ENCODE measurements around the gene PLD1. TPM values are rescaled to one million over a fixed set of nuclear protein-coding genes. Genes with fewer than 3 reads are reported as not detected.
A peak's percentile ranks its signal among the peaks of the same experiment; 100 is the strongest.

PLD1 gene
- polyA plus RNA-seq, 1 donor: 87.6 TPM

DNA sequence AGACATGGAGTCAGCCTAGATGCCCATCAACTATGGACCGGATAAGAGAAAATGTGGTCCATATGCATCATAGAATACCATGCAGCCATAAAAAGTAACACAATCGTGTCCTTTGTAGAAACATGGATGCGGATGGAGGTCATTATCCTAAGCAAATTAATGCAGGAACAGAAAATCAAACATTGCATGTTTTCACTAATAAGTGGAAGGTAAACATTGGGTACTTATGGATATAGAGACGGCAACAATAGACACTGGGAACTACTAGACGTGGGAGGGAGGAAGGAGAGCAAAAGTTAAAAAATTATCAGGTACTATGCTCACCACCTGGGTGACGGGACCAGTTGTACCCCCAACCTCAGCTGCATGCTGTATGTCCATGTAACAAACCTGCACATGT, 2.5 kb downstream of the PLD1 start:
- H3K27me3 ChIP-seq (ENCODE audit: control insufficient read depth, insufficient read depth, low read length): no peaks in the 10 kb centered on the region
- H3K9me3 ChIP-seq (ENCODE audit: control insufficient read depth, low read depth, low read length): peaks cover 5% of the 10 kb centered on the region
- WGBS (ENCODE audit: insufficient coverage, low lambda C conversion rate): 91% methylated on average over 4 of the region's 6 CpGs
- no peaks in the 10 kb centered on the region for H3K36me3 ChIP-seq (ENCODE audit: control insufficient read depth, insufficient read depth, low read length)
- peaks cover 7% of the 10 kb centered on the region for H3K4me1 ChIP-seq (ENCODE audit: control insufficient read depth, insufficient read depth, low read length)
- no peak overlapping the region for H3K4me3 ChIP-seq (ENCODE audit: low read length)
- H3K27ac ChIP-seq (ENCODE audit: low read length): no peak overlapping the region
- DNase-seq: no peak

- Histone ChIP-seq H3K4me1 (ENCODE audit: control insufficient read depth, insufficient read depth, low read length) (peaks cover 7% of the 10 kb centered on the region), H3K9me3 (ENCODE audit: control insufficient read depth, low read depth, low read length) (peaks cover 5% of the 10 kb centered on the region), H3K27me3 (ENCODE audit: control insufficient read depth, insufficient read depth, low read length) (no peaks in the 10 kb centered on the region), H3K36me3 (ENCODE audit: control insufficient read depth, insufficient read depth, low read length) (no peaks in the 10 kb centered on the region), H3K27ac (ENCODE audit: low read length) (no peak overlapping the region), H3K4me3 (ENCODE audit: low read length) (no peak overlapping the region)
- DNase-seq: no peak
- 100% methylated on average over 2 of the region's 7 CpGs for WGBS (ENCODE audit: insufficient coverage, low lambda C conversion rate)
Measured at GRCh38 chr3:171807129-171807675, 3.1 kb downstream of the PLD1 start.

GRCh38 chr3:171806200-171807128, 3.8 kb downstream of the PLD1 start:
- no peaks in the 10 kb centered on the region for H3K36me3 ChIP-seq (ENCODE audit: control insufficient read depth, insufficient read depth, low read length)
- peak in 1 of 2 donors; percentile 48 for DNase-seq

DNA sequence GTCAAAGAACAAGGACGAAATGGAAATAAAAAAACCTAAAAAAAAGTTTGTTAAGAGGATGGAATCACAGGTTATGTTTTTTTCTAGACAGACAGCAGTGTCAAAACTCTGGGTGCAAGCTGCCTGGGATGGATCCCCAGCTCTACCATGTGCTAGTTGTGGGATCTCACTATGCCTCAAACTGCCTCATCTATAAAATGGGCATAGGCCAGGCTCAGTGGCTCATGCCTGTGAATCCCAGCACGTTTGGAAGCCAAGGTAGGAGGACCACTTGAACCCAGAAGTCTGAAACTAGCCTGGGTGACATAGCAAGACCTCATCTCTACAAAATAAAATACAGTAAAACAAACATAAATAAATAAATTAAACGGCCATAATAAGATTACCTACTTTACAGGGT, 4.6 kb downstream of the PLD1 start:
- Histone ChIP-seq H3K27ac (ENCODE audit: low read length) (no peak overlapping the region), H3K4me3 (ENCODE audit: low read length) (no peak overlapping the region), H3K4me1 (ENCODE audit: control insufficient read depth, insufficient read depth, low read length) (no peaks in the 10 kb centered on the region), H3K9me3 (ENCODE audit: control insufficient read depth, low read depth, low read length) (peaks cover 5% of the 10 kb centered on the region), H3K27me3 (ENCODE audit: control insufficient read depth, insufficient read depth, low read length) (no peaks in the 10 kb centered on the region), H3K36me3 (ENCODE audit: control insufficient read depth, insufficient read depth, low read length) (no peaks in the 10 kb centered on the region)
- no peak for DNase-seq
- WGBS (ENCODE audit: insufficient coverage, low lambda C conversion rate): 67% methylated on average over 2 of the region's 3 CpGs

More at GRCh38 chr3:171806200-171807128, 3.8 kb downstream of the PLD1 start:
- no peak overlapping the region for H3K27ac ChIP-seq (ENCODE audit: low read length)
- 80% methylated on average over 1 of the region's 5 CpGs for whole genome bisulfite sequencing (ENCODE audit: insufficient coverage, low lambda C conversion rate)
- peaks cover 7% of the 10 kb centered on the region for H3K4me1 ChIP-seq (ENCODE audit: control insufficient read depth, insufficient read depth, low read length)
- no peak overlapping the region for H3K4me3 ChIP-seq (ENCODE audit: low read length)
- H3K9me3 ChIP-seq (ENCODE audit: control insufficient read depth, low read depth, low read length): peaks cover 5% of the 10 kb centered on the region
- H3K27me3 ChIP-seq (ENCODE audit: control insufficient read depth, insufficient read depth, low read length): no peaks in the 10 kb centered on the region

DNA sequence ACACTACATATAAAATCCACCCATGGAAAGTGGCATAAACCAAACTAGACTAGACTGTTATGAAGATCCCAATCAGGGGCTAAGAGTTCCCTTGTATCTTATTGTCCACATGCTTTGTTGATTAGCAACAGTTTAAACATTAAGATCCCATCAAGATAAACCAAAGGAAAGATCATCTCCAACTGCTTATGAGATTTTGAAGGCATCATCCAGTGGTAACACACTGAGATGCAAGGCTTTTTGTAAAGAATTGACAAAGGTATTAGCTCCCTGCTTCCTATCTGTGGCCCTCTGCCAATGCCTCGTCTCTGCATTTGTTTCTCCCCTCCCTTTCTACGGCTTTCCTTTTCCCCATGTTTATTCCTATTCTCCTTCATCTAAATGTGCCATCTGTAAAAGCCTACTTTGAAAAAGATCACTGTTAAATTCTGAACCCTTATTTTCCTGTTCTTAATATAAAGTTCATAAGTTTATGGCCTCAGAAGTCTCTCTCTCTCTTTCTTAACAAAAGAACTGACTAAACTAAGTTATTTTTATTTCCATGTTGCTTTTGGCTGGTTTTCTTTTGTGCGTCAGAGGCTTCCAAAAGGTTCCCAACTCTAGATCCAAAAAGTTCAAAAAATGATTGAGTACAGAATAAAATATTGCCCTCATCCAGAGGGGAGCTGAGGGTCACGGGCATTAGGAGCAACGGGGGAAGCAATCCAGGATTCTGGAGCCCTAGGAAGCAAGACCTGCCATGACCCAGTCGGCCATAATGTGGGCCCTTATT, 5.5 kb downstream of the PLD1 start:
- no peaks in the 10 kb centered on the region for H3K4me1 ChIP-seq (ENCODE audit: control insufficient read depth, insufficient read depth, low read length)
- 56% methylated on average over 2 of the region's 6 CpGs for WGBS (ENCODE audit: insufficient coverage, low lambda C conversion rate)
- no peak overlapping the region for H3K27ac ChIP-seq (ENCODE audit: low read length)

GRCh38 chr3:171803044-171803443, 7.2 kb downstream of the PLD1 start:
- H3K9me3 ChIP-seq (ENCODE audit: control insufficient read depth, low read depth, low read length): no peaks in the 10 kb centered on the region
- H3K27me3 ChIP-seq (ENCODE audit: control insufficient read depth, insufficient read depth, low read length): no peaks in the 10 kb centered on the region
- no peaks in the 10 kb centered on the region for H3K36me3 ChIP-seq (ENCODE audit: control insufficient read depth, insufficient read depth, low read length)
- H3K4me3 ChIP-seq (ENCODE audit: low read length): no peak overlapping the region
- H3K4me1 ChIP-seq (ENCODE audit: control insufficient read depth, insufficient read depth, low read length): no peaks in the 10 kb centered on the region
- 100% methylated on average over 2 of the region's 4 CpGs for WGBS (ENCODE audit: insufficient coverage, low lambda C conversion rate)
- DNase-seq: no peak
- no peak overlapping the region for H3K27ac ChIP-seq (ENCODE audit: low read length)

More for the DNA sequence above, 5.5 kb downstream of the PLD1 start:
- H3K9me3 ChIP-seq (ENCODE audit: control insufficient read depth, low read depth, low read length): peaks cover under 1% of the 10 kb centered on the region
- no peaks in the 10 kb centered on the region for H3K36me3 ChIP-seq (ENCODE audit: control insufficient read depth, insufficient read depth, low read length)
- no peak overlapping the region for H3K4me3 ChIP-seq (ENCODE audit: low read length)
- no peak for DNase-seq
- H3K27me3 ChIP-seq (ENCODE audit: control insufficient read depth, insufficient read depth, low read length): no peaks in the 10 kb centered on the region

GRCh38 chr3:171802590-171802956, 7.7 kb downstream of the PLD1 start:
- Histone ChIP-seq H3K4me1 (ENCODE audit: control insufficient read depth, insufficient read depth, low read length) (no peaks in the 10 kb centered on the region), H3K9me3 (ENCODE audit: control insufficient read depth, low read depth, low read length) (no peaks in the 10 kb centered on the region), H3K27me3 (ENCODE audit: control insufficient read depth, insufficient read depth, low read length) (no peaks in the 10 kb centered on the region), H3K27ac (ENCODE audit: low read length) (no peak overlapping the region), H3K4me3 (ENCODE audit: low read length) (no peak overlapping the region), H3K36me3 (ENCODE audit: control insufficient read depth, insufficient read depth, low read length) (no peaks in the 10 kb centered on the region)
- WGBS (ENCODE audit: insufficient coverage, low lambda C conversion rate): no CpG with 5 or more reads among the region's 3 CpGs
- peak in 1 of 2 donors; percentile 62 for DNase-seq

- Histone ChIP-seq H3K36me3 (ENCODE audit: control insufficient read depth, insufficient read depth, low read length) (no peaks in the 10 kb centered on the region), H3K4me1 (ENCODE audit: control insufficient read depth, insufficient read depth, low read length) (peaks cover 2% of the 10 kb centered on the region), H3K27me3 (ENCODE audit: control insufficient read depth, insufficient read depth, low read length) (no peaks in the 10 kb centered on the region), H3K9me3 (ENCODE audit: control insufficient read depth, low read depth, low read length) (no peaks in the 10 kb centered on the region), H3K27ac (ENCODE audit: low read length) (no peak overlapping the region), H3K4me3 (ENCODE audit: low read length) (no peak overlapping the region)
- DNase-seq: no peak
- WGBS (ENCODE audit: insufficient coverage, low lambda C conversion rate): no CpG with 5 or more reads among the region's 4 CpGs
Measured at GRCh38 chr3:171801738-171802589, 8.3 kb downstream of the PLD1 start.

DNA sequence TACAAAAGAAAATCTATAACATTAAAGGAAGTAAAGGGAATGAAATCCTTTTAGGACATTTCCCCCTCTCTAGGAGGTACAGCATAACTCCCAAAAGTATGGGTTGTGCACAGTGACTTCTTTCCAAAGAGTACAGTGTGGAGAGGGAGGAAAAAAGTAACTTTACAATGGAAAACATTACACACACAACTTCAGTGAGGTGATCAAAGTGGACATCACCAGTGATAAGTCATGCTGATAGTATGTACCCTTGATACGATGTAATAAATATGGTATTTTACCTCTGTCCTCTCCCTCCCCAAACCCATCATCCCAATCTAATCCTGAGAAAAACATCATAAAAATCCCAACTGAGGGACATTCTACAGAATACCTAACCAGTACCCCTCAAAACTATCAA, 10.8 kb downstream of the PLD1 start:
- peaks cover 2% of the 10 kb centered on the region for H3K4me1 ChIP-seq (ENCODE audit: control insufficient read depth, insufficient read depth, low read length)
- DNase-seq: no peak
- H3K4me3 ChIP-seq (ENCODE audit: low read length): no peak overlapping the region
- no peaks in the 10 kb centered on the region for H3K27me3 ChIP-seq (ENCODE audit: control insufficient read depth, insufficient read depth, low read length)
- no CpG with 5 or more reads among the region's 1 CpG for WGBS (ENCODE audit: insufficient coverage, low lambda C conversion rate)
- no peaks in the 10 kb centered on the region for H3K9me3 ChIP-seq (ENCODE audit: control insufficient read depth, low read depth, low read length)
- no peak overlapping the region for H3K27ac ChIP-seq (ENCODE audit: low read length)
- no peaks in the 10 kb centered on the region for H3K36me3 ChIP-seq (ENCODE audit: control insufficient read depth, insufficient read depth, low read length)

GRCh38 chr3:171797873-171798272, 12.4 kb downstream of the PLD1 start:
- no peaks in the 10 kb centered on the region for H3K9me3 ChIP-seq (ENCODE audit: control insufficient read depth, low read depth, low read length)
- no peak overlapping the region for H3K27ac ChIP-seq (ENCODE audit: low read length)
- H3K27me3 ChIP-seq (ENCODE audit: control insufficient read depth, insufficient read depth, low read length): no peaks in the 10 kb centered on the region
- 17% methylated on average over 1 of the region's 3 CpGs for WGBS (ENCODE audit: insufficient coverage, low lambda C conversion rate)
- no peak overlapping the region for H3K4me3 ChIP-seq (ENCODE audit: low read length)
- peaks cover 2% of the 10 kb centered on the region for H3K4me1 ChIP-seq (ENCODE audit: control insufficient read depth, insufficient read depth, low read length)
- peak in 1 of 2 donors; percentile 28 for DNase-seq
- H3K36me3 ChIP-seq (ENCODE audit: control insufficient read depth, insufficient read depth, low read length): no peaks in the 10 kb centered on the region

All from large intestine (tissue), 3 donors.